ENCODE data around the gene CTSO.
"Not testable (repeated sequence)": the region's sequence is repeated elsewhere in the genome, so short reads cannot be mapped to it uniquely, and the experiment has no call there.

CTSO gene

GRCh38 chr4:155954939-155955338 is 1.3 kb upstream of the CTSO start:
- DNase-seq (ENCODE audit: low spot score): no peak

GRCh38 chr4:155954118-155954685 is 536 bp upstream of the CTSO start:
- DNase-seq (ENCODE audit: low spot score): no peak

- DNase-seq (ENCODE audit: low spot score): no peak
These were observed 1.2 kb downstream of the CTSO start for GRCh38 chr4:155952501-155952901.

GRCh38 chr4:155950461-155950860 is 3.2 kb downstream of the CTSO start:
- DNase-seq (ENCODE audit: low spot score): no peak

- no peak for DNase-seq (ENCODE audit: low spot score)
These were observed 5.1 kb downstream of the CTSO start for GRCh38 chr4:155948541-155948940.

GRCh38 chr4:155946486-155946885 is 7.2 kb downstream of the CTSO start:
- no peak for DNase-seq (ENCODE audit: low spot score)

- no peak for DNase-seq (ENCODE audit: low spot score)
These were observed 9.2 kb downstream of the CTSO start for GRCh38 chr4:155944516-155944915.

- no peak for DNase-seq (ENCODE audit: low spot score)
These were observed 9.9 kb downstream of the CTSO start for GRCh38 chr4:155943605-155944291.

- DNase-seq (ENCODE audit: low spot score): no peak
These were observed 11.8 kb downstream of the CTSO start for GRCh38 chr4:155941820-155942219.

- DNase-seq (ENCODE audit: low spot score): no peak
These were observed 12.4 kb downstream of the CTSO start for GRCh38 chr4:155941085-155941790.

- DNase-seq (ENCODE audit: low spot score): no peak
These were observed 18.2 kb downstream of the CTSO start for GRCh38 chr4:155935389-155935986.

- DNase-seq (ENCODE audit: low spot score): not testable (repeated sequence)
These were observed 19.0 kb downstream of the CTSO start for GRCh38 chr4:155934634-155935033.

GRCh38 chr4:155931634-155932033 is 22.0 kb downstream of the CTSO start:
- DNase-seq (ENCODE audit: low spot score): no peak

GRCh38 chr4:155930330-155930729 is 23.3 kb downstream of the CTSO start:
- DNase-seq (ENCODE audit: low spot score): no peak

- no peak for DNase-seq (ENCODE audit: low spot score)
These were observed 23.8 kb downstream of the CTSO start for GRCh38 chr4:155929833-155930232.

GRCh38 chr4:155924637-155925036 is 29.0 kb downstream of the CTSO start:
- no peak for DNase-seq (ENCODE audit: low spot score)

- DNase-seq (ENCODE audit: low spot score): no peak
These were observed 32.1 kb downstream of the CTSO start for GRCh38 chr4:155921597-155921996.

- DNase-seq (ENCODE audit: low spot score): no peak
These were observed 38.9 kb downstream of the CTSO start for GRCh38 chr4:155914782-155915181.

- no peak for DNase-seq (ENCODE audit: low spot score)
These were observed 41.8 kb downstream of the CTSO start for GRCh38 chr4:155911905-155912304.

- no peak for DNase-seq (ENCODE audit: low spot score)
These were observed 43.9 kb downstream of the CTSO start for GRCh38 chr4:155909615-155910226.

- no peak for DNase-seq (ENCODE audit: low spot score)
These were observed 45.2 kb downstream of the CTSO start for GRCh38 chr4:155908187-155909139.
